HepG2 (cell line): ENCODE measurements around the gene KCTD18. TPM values are rescaled to one million over a fixed set of nuclear protein-coding genes. Genes with fewer than 3 reads are reported as not detected.

Experiments used
- ATAC-seq: fragments of 200-7000 bp; cut with Tn5 transposase; 3 replicates; pipeline ENCODE4 v1.9.1; 2020; ENCODE audit warnings: mild to moderate bottlenecking, moderate library complexity
- BruUV-seq: library from RNA; stranded (reverse); fragments of 400-500 nt; replicated peaks from 2 replicates; lab custom pipeline; 2021; lab: Mats Ljungman, UMichigan
- CTCF ChIA-PET: fragments of 300-600 bp; formaldehyde crosslinking; extraction: SDS; loops from one replicate; lab custom pipeline; 2021; ENCODE audit warnings: low total read pairs, inconsistent platforms, low intra/inter-chr PET ratio; lab: Yijun Ruan, JAX
- POLR2A ChIA-PET: fragments of 350-600 bp; sonication (Branson Sonifier 250); formaldehyde crosslinking; loops from one replicate; lab custom pipeline; 2020; ENCODE audit warnings: antibody characterized with exemption, inconsistent platforms; lab: Yijun Ruan, JAX
- DNase-seq: peaks from one replicate; pipeline ENCODE4 v3.0.0-alpha.2; 2015; ENCODE audit warnings: low spot score
- FAIRE-seq: peaks from 3 replicates; lab custom pipeline; 2011; peaks lifted over from hg19 to GRCh38; lab: Jason Lieb, UNC
- H2AFZ ChIP-seq: one replicate; pipeline ENCODE4 v1.6.1; 2011; ENCODE audit warnings: low read length, inconsistent platforms
- H3K27ac ChIP-seq: fragments of 300-600 bp; 3 replicates; pipeline ENCODE4 v1.8.0; 2011; ENCODE audit warnings: mixed run types, mild to moderate bottlenecking, mixed read lengths, low read length, inconsistent platforms; ENCODE audit not compliant: insufficient read depth; ENCODE audit errors: extremely low read length
- H3K27me3 ChIP-seq, 2 experiments: fragments of 200-600 bp in 1 of 2; 2 replicates in 1 of 2; 3 replicates in 1 of 2; pipeline versions ENCODE4 v1.6.0 to v1.8.0; 2011; ENCODE audit warnings: low read length in 2 of 2, mild to moderate bottlenecking in 2 of 2, moderate library complexity in 2 of 2, inconsistent platforms in 1 of 2; ENCODE audit not compliant: insufficient read depth in 2 of 2, control insufficient read depth in 1 of 2
- H3K36me3 ChIP-seq, 2 experiments: fragments of 200-600 bp in 1 of 2; replicated peaks in 1 of 2; 2 replicates in 1 of 2; 3 replicates in 1 of 2; pipeline versions ENCODE4 v1.5.1 to v1.8.0; 2011; ENCODE audit warnings: low read length in 2 of 2, inconsistent platforms in 1 of 2; ENCODE audit not compliant: insufficient read depth in 2 of 2, control insufficient read depth in 1 of 2
- H3K4me1 ChIP-seq: 2 replicates; pipeline ENCODE4 v1.5.1; 2012; ENCODE audit warnings: low read length, inconsistent platforms; ENCODE audit not compliant: insufficient read depth
- H3K4me2 ChIP-seq: 2 replicates; pipeline ENCODE4 v1.6.0; 2011; ENCODE audit warnings: low read depth, low read length, inconsistent platforms
- H3K4me3 ChIP-seq, 3 experiments: fragments of 200-600 bp in 1 of 3; sonication (generic), shearing (Covaris generic) in 1 of 3; replicated peaks in 1 of 3; 2 replicates each; pipeline ENCODE4 v1.5.1; 2011 to 2016; ENCODE audit warnings: low read length in 3 of 3, inconsistent platforms in 2 of 3, low read depth in 2 of 3, mild to moderate bottlenecking in 2 of 3, control low read depth in 1 of 3, mixed read lengths in 1 of 3; ENCODE audit not compliant: insufficient read depth in 1 of 3
- H3K79me2 ChIP-seq: one replicate; pipeline ENCODE4 v1.6.1; 2011; ENCODE audit warnings: low read length, inconsistent platforms; ENCODE audit not compliant: insufficient read depth
- H3K9ac ChIP-seq: 2 replicates; pipeline ENCODE4 v1.6.0; 2011; ENCODE audit warnings: mild to moderate bottlenecking, low read depth, low read length, inconsistent platforms; ENCODE audit not compliant: insufficient read depth
- H3K9me3 ChIP-seq: 2 replicates; pipeline ENCODE4 v1.5.1; 2012; ENCODE audit warnings: mild to moderate bottlenecking, low read length
- H4K20me1 ChIP-seq: 2 replicates; pipeline ENCODE4 v1.6.0; 2011; ENCODE audit warnings: inconsistent platforms, mild to moderate bottlenecking, low read length, moderate library complexity; ENCODE audit not compliant: insufficient read depth
- BCL3 ChIP-seq: sonication (generic); formaldehyde crosslinking; IDR thresholded peaks from 2 replicates; pipeline ENCODE4 v1.5.1; 2020; ENCODE audit warnings: mild to moderate bottlenecking, missing genetic modification reagents, moderate library complexity
- CREBL2 ChIP-seq: sonication (generic); formaldehyde crosslinking; IDR thresholded peaks from 2 replicates; pipeline ENCODE4 v1.8.1; 2023; ENCODE audit warnings: missing genetic modification reagents, mild to moderate bottlenecking, borderline replicate concordance
- JARID2 ChIP-seq: sonication (generic); formaldehyde crosslinking; IDR thresholded peaks from 2 replicates; pipeline ENCODE4 v1.8.1; 2023; ENCODE audit warnings: missing genetic modification reagents, inconsistent platforms; ENCODE audit not compliant: insufficient replicate concordance
- SP4 ChIP-seq: sonication (generic); formaldehyde crosslinking; IDR thresholded peaks from 2 replicates; pipeline ENCODE4 v1.8.1; 2023; ENCODE audit warnings: mild to moderate bottlenecking, missing genetic modification reagents
- TFDP1 ChIP-seq: IDR thresholded peaks from 2 replicates; pipeline ENCODE4 v1.6.1; 2016; ENCODE audit warnings: missing compliant biosample characterization, missing genetic modification reagents, borderline replicate concordance
- ZFP62 ChIP-seq: sonication (generic); formaldehyde crosslinking; IDR thresholded peaks from 2 replicates; pipeline ENCODE4 v1.4.0; 2020; ENCODE audit warnings: missing genetic modification reagents
- ZFX ChIP-seq: sonication (generic); formaldehyde crosslinking; IDR thresholded peaks from 2 replicates; pipeline ENCODE4 v1.4.0; 2020; ENCODE audit warnings: mild to moderate bottlenecking, low read depth, missing genetic modification reagents, moderate library complexity
- ZNF143 ChIP-seq: sonication (generic); formaldehyde crosslinking; IDR thresholded peaks from 2 replicates; pipeline ENCODE4 v1.4.0; 2020; ENCODE audit warnings: missing genetic modification reagents
- ZNF33A ChIP-seq: sonication (generic); formaldehyde crosslinking; IDR thresholded peaks from 2 replicates; pipeline ENCODE4 v1.5.1; 2020; ENCODE audit warnings: missing genetic modification reagents, mild to moderate bottlenecking, moderate library complexity, borderline replicate concordance
- WGBS: methylation state at CpG from one replicate; pipeline ENCODE4 v1.1.6; 2017; ENCODE audit warnings: low lambda C conversion rate; 5-methylcytosine and 5-hydroxymethylcytosine counted together
- in situ Hi-C: cut with HindIII; loops from 2 replicates; pipeline ENCODE4 v1.10.0; 2017; ENCODE audit warnings: low pct_unique_long_range_greater_than_20kb; ENCODE audit not compliant: extremely low pct_ligation_motif_present
- intact Hi-C: fragments of 100-400 bp; cut with micrococcal nuclease; formaldehyde crosslinking; loops from one replicate; pipeline ENCODE4 v1.10.0; 2022; ENCODE audit not compliant: unreplicated experiment
- polyA plus RNA-seq, 8 experiments: library from polyadenylated mRNA; depleted of rRNA in 3 of 8; stranded (reverse) in 7 of 8; unstranded in 1 of 8; fragments of >200 nt; fragmentation: Illumina TruSeq in 4 of 8; extraction: Trizol in 4 of 8; gene quantifications; 2 replicates each; pipeline versions ENCODE4 v1.2.1 to v1.2.3, GENCODE V29; 2011 to 2016; ENCODE audit warnings: low read depth in 4 of 8, missing spikeins in 1 of 8, mixed read lengths in 1 of 8; ENCODE audit not compliant: insufficient read depth in 1 of 8
- total RNA-seq, 5 experiments: library from RNA; depleted of rRNA; stranded (reverse); fragments of >200 nt; fragmentation: Illumina TruSeq; extraction: Trizol; gene quantifications; 2 replicates each; pipeline ENCODE4 v1.2.3, GENCODE V29; 2016; ENCODE audit warnings: low read depth in 1 of 5

Gene KCTD18
- total and polyA plus RNA-seq, 2 of the 13 experiments (the other 11 are each of a cell fraction or from before 2014, with no cell fraction given), result 2.2 to 7.1 TPM

- 53% methylated on average over 2 of the region's 2 CpGs for WGBS
- no TSS peak for BruUV-seq
- no peaks in the 10 kb centered on the region for H4K20me1 ChIP-seq
- H3K27ac ChIP-seq, result no peak overlapping the region
- no peaks in the 10 kb centered on the region for H3K36me3 ChIP-seq
- in situ Hi-C loops, result no loop called here
- peak overlapping the region in 2 of 3 experiments; percentile 73 to 92; a peak in 4 of 6 replicates for H3K4me3 ChIP-seq
- TF ChIP-seq JARID2 (CRISPR knock-in tag) (no peak), ZNF33A (CRISPR knock-in tag) (no peak), BCL3 (CRISPR knock-in tag) (no peak), TFDP1 (CRISPR knock-in tag) (no peak), SP4 (CRISPR knock-in tag) (no peak), ZFX (no peak), ZFP62 (CRISPR knock-in tag) (no peak), CREBL2 (CRISPR knock-in tag) (no peak), ZNF143 (CRISPR knock-in tag) (no peak)
- TF ChIP-seq, all 625 proteins: peak for 0
- CTCF ChIA-PET, result no interaction called here
- POLR2A ChIA-PET, result no interaction called here
- H3K27me3 ChIP-seq, result peaks cover 2 to 26% of the 10 kb centered on the region in 2 experiments; a peak in 2 of 5 replicates
- H3K4me1 ChIP-seq, result peaks cover 32% of the 10 kb centered on the region
- H3K9ac ChIP-seq, result no peak overlapping the region
- FAIRE-seq, result peak; percentile 34
- H2AFZ ChIP-seq, result peak overlapping the region; percentile 96
- H3K4me2 ChIP-seq, result peak overlapping the region; percentile 92
- no peaks in the 10 kb centered on the region for H3K9me3 ChIP-seq
- ATAC-seq, result no peak
- H3K79me2 ChIP-seq, result peaks cover 34% of the 10 kb centered on the region
- intact Hi-C loops, result no loop called here
- no peak for DNase-seq
Observed at GRCh38 chr2:200525066-200525465, 15.2 kb upstream of the KCTD18 start.
